ENCODE results near the gene DLG1. TPM values are rescaled to one million over a fixed set of nuclear protein-coding genes. Genes with fewer than 3 reads are reported as not detected.

DLG1 gene
- polyA plus RNA-seq, 1 donor from 2014 or later, result 43.9 TPM

DNA sequence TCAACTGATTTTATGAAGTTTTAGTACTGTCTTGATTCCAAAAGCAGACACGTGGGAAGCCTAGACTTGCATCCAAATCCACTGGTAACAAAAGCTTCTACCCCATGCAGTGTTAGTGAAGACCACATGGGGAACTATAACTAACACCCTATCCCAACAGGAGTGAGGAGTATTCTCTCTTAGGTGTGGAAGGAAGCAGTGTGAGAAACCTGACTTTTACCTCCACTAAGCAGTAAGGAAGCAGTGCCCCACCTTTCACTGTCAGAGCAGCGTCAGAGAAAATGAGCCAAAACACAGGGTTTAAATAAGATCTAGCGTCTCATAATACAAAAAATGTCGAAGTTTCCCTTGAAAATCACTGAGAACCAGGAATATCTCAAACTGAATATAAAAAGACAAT, 60.5 kb downstream of the DLG1 start:
- Histone ChIP-seq H3K4me3 (ENCODE audit: low read length) (no peak overlapping the region), H3K4me2 (ENCODE audit: low read length) (no peak overlapping the region), H2AFZ (ENCODE audit: low read depth, low read length) (no peak overlapping the region), H3K9ac (ENCODE audit: low read length) (no peak overlapping the region), H3K27ac (ENCODE audit: low read length) (no peak overlapping the region), H3K27me3 (ENCODE audit: insufficient read depth, low read depth, low read length) (no peaks in the 10 kb centered on the region), H3K79me2 (replicated peaks; ENCODE audit: insufficient read depth, low read length) (peaks cover 51% of the 10 kb centered on the region), H4K20me1 (ENCODE audit: insufficient read depth) (no peaks in the 10 kb centered on the region), H3K36me3 (ENCODE audit: insufficient read depth, low read length) (peaks cover 3% of the 10 kb centered on the region), H3K9me2 (ENCODE audit: insufficient read depth, low read length) (no peaks in the 10 kb centered on the region), H3K9me3 (ENCODE audit: low read length) (peaks cover 3% of the 10 kb centered on the region), H3F3A (ENCODE audit: insufficient read depth, low read length, poor library complexity, severe bottlenecking) (no peaks in the 10 kb centered on the region)
- TF ChIP-seq EZH2 (IDR thresholded peaks at IDR 0.05; ENCODE audit: borderline replicate concordance, insufficient read depth, low read length, poor library complexity, severe bottlenecking) (no peak), MXI1 (conservative IDR thresholded peaks at IDR 0.05; ENCODE audit: poor library complexity, severe bottlenecking) (no peak), POLR2AphosphoS5 (IDR thresholded peaks at IDR 0.05) (no peak), TAF1 (IDR thresholded peaks at IDR 0.05; ENCODE audit: low read depth) (no peak), EP300 (conservative IDR thresholded peaks at IDR 0.05; ENCODE audit: poor library complexity, severe bottlenecking) (no peak), SMC3 (conservative IDR thresholded peaks at IDR 0.05; ENCODE audit: poor library complexity) (no peak), RAD21 (conservative IDR thresholded peaks at IDR 0.05) (no peak)
- TF ChIP-seq, protein P1, sequence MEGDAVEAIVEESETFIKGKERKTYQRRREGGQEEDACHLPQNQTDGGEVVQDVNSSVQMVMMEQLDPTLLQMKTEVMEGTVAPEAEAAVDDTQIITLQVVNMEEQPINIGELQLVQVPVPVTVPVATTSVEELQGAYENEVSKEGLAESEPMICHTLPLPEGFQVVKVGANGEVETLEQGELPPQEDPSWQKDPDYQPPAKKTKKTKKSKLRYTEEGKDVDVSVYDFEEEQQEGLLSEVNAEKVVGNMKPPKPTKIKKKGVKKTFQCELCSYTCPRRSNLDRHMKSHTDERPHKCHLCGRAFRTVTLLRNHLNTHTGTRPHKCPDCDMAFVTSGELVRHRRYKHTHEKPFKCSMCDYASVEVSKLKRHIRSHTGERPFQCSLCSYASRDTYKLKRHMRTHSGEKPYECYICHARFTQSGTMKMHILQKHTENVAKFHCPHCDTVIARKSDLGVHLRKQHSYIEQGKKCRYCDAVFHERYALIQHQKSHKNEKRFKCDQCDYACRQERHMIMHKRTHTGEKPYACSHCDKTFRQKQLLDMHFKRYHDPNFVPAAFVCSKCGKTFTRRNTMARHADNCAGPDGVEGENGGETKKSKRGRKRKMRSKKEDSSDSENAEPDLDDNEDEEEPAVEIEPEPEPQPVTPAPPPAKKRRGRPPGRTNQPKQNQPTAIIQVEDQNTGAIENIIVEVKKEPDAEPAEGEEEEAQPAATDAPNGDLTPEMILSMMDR (IDR thresholded peaks at IDR 0.05; ENCODE audit: poor library complexity, severe bottlenecking), result no peak
- TF ChIP-seq, protein P2, sequence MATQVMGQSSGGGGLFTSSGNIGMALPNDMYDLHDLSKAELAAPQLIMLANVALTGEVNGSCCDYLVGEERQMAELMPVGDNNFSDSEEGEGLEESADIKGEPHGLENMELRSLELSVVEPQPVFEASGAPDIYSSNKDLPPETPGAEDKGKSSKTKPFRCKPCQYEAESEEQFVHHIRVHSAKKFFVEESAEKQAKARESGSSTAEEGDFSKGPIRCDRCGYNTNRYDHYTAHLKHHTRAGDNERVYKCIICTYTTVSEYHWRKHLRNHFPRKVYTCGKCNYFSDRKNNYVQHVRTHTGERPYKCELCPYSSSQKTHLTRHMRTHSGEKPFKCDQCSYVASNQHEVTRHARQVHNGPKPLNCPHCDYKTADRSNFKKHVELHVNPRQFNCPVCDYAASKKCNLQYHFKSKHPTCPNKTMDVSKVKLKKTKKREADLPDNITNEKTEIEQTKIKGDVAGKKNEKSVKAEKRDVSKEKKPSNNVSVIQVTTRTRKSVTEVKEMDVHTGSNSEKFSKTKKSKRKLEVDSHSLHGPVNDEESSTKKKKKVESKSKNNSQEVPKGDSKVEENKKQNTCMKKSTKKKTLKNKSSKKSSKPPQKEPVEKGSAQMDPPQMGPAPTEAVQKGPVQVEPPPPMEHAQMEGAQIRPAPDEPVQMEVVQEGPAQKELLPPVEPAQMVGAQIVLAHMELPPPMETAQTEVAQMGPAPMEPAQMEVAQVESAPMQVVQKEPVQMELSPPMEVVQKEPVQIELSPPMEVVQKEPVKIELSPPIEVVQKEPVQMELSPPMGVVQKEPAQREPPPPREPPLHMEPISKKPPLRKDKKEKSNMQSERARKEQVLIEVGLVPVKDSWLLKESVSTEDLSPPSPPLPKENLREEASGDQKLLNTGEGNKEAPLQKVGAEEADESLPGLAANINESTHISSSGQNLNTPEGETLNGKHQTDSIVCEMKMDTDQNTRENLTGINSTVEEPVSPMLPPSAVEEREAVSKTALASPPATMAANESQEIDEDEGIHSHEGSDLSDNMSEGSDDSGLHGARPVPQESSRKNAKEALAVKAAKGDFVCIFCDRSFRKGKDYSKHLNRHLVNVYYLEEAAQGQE (IDR thresholded peaks at IDR 0.05; ENCODE audit: borderline replicate concordance), result no peak

DNA sequence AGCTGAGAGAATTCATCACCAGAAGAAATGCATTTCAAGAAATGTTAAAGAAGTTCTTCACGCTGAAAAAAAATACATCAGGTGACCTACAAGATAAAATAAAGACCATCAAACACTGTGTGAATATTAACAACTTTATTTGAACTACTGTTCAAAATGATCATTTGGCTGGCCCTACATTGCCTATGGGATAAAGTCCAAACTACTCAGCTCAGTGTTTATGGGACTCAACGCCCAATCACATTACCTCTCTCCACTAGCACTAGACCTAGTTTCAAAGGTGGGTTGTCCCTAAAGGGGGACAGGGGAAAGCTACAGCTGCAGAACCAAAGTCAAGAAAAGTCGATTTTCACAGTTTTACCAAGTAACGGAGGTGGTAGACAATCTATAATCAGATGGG, 62.0 kb downstream of the DLG1 start:
- Histone ChIP-seq H3F3A (ENCODE audit: insufficient read depth, low read length, poor library complexity, severe bottlenecking) (no peaks in the 10 kb centered on the region), H3K9me3 (ENCODE audit: low read length) (peaks cover 3% of the 10 kb centered on the region), H3K27me3 (ENCODE audit: insufficient read depth, low read depth, low read length) (no peaks in the 10 kb centered on the region), H3K9me2 (ENCODE audit: insufficient read depth, low read length) (no peaks in the 10 kb centered on the region), H3K4me3 (ENCODE audit: low read length) (no peak overlapping the region), H3K36me3 (ENCODE audit: insufficient read depth, low read length) (peaks cover 3% of the 10 kb centered on the region), H3K4me2 (ENCODE audit: low read length) (no peak overlapping the region), H2AFZ (ENCODE audit: low read depth, low read length) (no peak overlapping the region), H3K27ac (ENCODE audit: low read length) (no peak overlapping the region), H3K9ac (ENCODE audit: low read length) (no peak overlapping the region), H4K20me1 (ENCODE audit: insufficient read depth) (no peaks in the 10 kb centered on the region), H3K79me2 (replicated peaks; ENCODE audit: insufficient read depth, low read length) (peaks cover 52% of the 10 kb centered on the region)
- TF ChIP-seq, protein P1 (IDR thresholded peaks at IDR 0.05; ENCODE audit: poor library complexity, severe bottlenecking), result no peak

All from neural cell (in vitro differentiated cells).